DMS153 (cell line): ENCODE measurements around the gene EPC2.

Source experiments
- DNase-seq: peaks from one replicate; lab custom pipeline; 2025; lab: John Stamatoyannopoulos, UW

Gene EPC2

GRCh38 chr2:148810081-148810480, 165.5 kb downstream of the EPC2 start:
- DNase-seq = no peak

DNA sequence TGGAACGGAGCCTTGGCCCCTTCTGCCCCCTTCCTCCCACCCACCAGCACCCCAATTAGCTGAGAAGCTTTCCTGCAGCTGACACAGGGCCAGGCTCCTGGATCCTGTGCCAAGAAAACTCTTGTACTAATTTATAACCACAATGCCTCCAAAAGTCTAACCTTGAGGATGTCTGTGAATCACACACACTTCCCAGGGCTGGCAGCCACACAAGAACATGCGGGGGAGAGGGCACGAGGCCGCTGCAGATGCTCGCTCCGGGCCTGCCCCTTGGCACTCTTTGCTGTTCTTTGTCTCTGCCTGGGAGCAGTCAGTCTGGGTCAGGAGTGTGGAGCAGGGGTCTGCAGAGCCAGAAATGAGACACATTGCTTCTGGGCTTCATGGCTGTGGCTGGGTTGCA, 167.8 kb downstream of the EPC2 start:
- no peak for DNase-seq

DNA sequence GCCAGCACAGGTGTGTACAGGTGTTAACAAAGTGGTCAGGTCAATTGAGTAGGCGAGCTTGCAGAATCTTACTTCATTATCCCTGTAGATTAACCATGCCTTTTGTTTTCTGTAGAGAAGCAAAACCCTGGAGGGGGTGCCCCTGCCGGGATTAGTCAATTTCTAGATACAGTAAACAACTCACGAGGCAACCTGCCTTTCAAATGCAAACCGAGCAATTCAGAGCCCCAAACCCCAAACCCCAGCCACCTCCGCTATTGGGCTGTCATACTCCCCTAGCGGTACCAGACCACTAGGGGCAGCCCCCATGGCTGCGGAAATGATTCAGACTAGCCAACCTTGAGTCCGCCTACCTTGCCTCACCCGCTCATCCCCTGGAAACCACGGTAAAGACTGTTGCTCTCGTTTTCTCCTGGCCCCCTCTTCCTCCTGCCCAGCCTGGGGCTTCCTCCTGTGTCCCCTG, 169.1 kb downstream of the EPC2 start:
- no peak for DNase-seq

DNA sequence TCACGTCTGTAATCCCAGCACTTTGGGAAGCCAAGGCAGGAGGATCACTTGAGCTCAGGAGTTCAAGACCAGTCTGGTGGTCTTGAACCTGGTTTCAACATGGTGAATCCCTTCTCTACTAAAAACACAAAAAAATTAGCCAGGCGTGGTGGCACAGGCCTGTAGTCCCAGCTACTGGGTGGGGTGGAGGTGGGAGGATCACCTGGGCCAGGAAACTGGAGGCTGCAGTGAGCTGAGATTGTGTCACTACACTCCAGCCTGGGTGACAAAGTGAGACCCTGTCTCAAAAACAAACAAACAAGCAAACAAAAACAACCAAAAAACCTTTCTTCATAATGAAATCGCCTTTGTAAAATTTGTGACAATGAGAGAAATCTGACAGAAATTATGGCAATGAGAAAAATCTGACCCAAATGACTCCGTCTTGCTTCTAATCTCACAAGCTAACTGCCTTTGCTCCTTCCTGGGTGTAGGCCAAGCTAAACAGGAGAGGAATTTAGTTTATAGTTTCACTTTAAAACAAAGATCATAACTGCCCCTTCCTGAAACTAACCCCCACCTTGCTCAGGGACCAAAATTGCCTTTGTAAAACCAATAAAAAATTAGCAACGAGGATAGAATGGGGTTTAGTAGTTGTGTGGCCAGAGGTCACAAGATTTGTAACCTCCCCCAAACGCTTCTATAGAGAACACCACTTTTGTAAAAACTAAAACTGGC, 169.8 kb downstream of the EPC2 start:
- no peak for DNase-seq

DNA sequence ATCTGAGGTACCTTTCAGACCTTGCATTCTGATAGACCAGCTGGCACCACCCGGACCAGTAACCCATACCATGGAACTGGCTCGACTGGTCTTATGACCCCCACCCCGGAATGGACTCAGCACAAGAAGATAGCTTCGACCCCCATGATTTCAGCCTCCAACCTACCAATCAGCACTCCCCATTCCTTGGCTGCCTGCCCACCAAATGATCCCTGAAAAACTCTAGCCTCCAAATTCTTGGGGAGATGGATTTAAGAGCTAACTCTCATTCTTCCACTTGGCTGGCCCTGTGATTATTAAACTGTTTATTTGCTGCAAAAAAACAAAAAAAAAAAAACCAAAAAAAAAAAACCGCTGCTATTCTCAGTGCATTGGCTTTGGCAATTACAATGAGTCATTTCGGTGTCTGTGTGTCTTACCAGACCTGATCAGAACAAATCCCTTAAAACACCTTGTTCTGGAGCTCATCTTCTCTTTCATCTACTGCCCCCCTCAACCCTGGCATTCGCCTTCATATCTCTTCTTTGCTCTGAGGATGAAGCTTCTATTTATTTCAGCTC, 170.4 kb downstream of the EPC2 start:
- no peak for DNase-seq

DNA sequence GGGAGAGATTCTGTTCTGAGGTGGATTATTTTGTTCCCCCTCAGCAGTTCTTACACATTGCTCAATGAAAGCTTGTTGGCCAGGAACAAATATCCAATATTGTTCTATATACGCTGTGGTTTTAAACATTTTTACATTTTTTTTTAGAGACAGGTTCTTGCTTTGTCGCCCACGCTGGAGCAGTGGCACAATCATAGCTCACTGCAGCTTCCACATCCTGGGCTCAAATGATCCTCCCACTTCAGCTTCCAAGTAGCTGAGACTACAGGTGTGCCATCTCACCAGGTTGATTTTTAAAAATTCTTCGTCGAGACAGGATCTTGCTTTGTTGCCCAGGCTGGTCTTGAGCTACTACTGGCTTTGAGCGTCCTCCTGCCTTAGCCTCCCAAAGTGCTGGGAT, 171.6 kb downstream of the EPC2 start:
- no peak for DNase-seq

DNA sequence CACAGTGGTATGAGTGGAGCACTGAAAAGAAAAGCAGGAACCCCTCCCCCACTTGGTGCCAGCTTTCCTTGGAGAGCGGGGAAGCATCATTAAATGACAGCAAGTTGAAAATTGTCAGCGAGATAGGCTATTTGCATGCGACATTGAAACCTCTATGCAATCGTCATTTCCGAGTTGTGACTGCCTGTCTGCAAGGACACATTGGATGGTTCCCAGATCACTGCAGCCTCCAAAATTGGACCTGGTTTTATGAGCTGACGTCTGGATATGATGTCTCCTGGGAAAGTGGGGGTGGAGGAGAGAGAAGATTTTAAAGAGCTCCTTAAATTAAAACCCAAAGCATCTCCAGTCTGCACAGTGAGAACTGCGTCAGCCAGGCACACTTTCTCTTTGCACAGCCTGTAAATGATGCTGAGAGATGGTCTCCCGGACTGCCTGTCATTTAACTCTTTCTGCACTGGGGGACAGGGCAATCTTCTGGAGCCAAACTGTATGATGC, 172.7 kb downstream of the EPC2 start:
- no peak for DNase-seq

DNA sequence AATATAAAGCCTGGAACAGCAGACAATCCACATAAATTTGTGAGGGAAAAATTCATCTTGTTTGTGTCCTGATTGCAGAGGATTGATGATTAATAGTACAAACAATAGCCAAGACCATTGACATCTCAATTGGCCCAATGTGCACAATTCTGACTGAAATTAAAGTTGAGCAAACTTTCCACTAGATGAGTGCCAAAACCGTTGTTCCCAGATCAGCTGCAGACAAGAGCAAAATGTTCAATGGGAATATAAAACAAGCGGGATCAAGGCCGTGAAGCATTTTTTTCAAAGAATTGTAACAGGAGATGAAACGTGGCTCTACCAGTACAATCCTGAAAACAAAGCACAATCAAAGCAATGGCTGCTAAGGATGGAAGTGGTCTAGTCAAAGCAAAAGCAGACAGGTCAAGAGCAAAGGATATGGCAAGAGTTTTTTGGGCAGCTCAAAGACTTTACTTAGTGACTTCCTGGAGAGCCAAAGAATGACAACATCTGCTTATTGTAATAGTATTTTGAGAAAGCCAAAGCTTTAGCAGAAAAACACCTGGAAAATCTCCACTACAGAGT, 174.6 kb downstream of the EPC2 start:
- no peak for DNase-seq

- no peak for DNase-seq
Measured at GRCh38 chr2:148824190-148824589, 179.6 kb downstream of the EPC2 start.

DNA sequence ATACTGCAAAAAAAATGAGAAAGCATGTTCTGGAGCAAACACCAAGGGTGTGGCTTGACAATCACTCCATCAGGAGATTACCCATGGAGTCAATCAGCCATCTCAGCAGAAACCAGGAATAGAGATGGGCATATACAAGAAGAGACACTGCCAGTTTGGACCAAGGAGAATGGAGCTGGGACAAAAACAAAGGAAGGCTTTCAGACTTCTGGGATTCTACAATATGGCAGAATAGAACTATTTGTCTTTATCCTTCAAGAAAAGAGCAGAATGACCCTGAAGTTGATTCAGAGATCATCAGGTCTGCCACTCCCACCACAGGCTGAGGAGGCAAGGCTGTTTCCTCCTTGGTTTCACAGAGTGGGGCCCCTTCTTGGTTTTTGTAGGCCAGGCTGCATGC, 182.2 kb downstream of the EPC2 start:
- no peak for DNase-seq

GRCh38 chr2:148828941-148829340, 184.4 kb downstream of the EPC2 start:
- DNase-seq = no peak

DNA sequence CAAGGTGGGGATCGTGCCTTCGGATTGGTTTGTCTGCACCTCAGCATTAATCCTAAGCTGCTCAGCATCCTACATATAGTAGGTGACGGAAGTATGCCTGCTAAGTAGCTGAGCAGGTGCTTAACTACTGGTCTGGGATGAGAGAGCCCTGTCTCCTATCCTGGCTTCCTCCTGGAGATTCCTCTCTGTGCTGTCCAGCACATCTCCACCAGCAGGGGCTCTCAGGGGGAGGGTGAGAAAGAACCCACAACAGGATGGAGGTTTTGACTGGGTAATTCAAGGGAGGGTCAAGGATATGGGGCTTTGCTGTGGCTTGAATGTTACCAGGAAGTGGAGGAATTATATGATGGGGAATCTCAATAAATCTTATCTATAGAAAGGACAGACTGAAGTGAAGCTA, 185.1 kb downstream of the EPC2 start:
- DNase-seq = no peak

GRCh38 chr2:148832637-148833036, 188.1 kb downstream of the EPC2 start:
- no peak for DNase-seq
